HepG2 (cell line): ENCODE data around the gene RABGAP1. TPM values are rescaled to one million over a fixed set of nuclear protein-coding genes. Genes with fewer than 3 reads are reported as not detected.

Experiments used
- AHR ChIP-seq: IDR thresholded peaks from 2 replicates; pipeline ENCODE4 v1.6.1; 2018; ENCODE audit warnings: missing genetic modification reagents, missing compliant biosample characterization
- ARID4A ChIP-seq: sonication (generic); formaldehyde crosslinking; IDR thresholded peaks from 2 replicates; pipeline ENCODE4 v1.5.0; 2020; ENCODE audit warnings: mild to moderate bottlenecking, missing genetic modification reagents, borderline replicate concordance
- CEBPG ChIP-seq: IDR thresholded peaks from 2 replicates; pipeline ENCODE4 v1.6.1; 2016
- ZMYM4 ChIP-seq: sonication (generic); formaldehyde crosslinking; IDR thresholded peaks from 2 replicates; pipeline ENCODE4 v1.8.1; 2023; ENCODE audit warnings: mild to moderate bottlenecking, missing genetic modification reagents
- ZNF503 ChIP-seq: sonication (generic); formaldehyde crosslinking; IDR thresholded peaks from 2 replicates; pipeline ENCODE4 v1.4.0; 2020; ENCODE audit warnings: missing genetic modification reagents
- ZNF580 ChIP-seq: IDR thresholded peaks from 2 replicates; pipeline ENCODE4 v1.6.1; 2016; ENCODE audit warnings: low read depth, borderline replicate concordance
- ZNF615 ChIP-seq: sonication (generic); formaldehyde crosslinking; IDR thresholded peaks from 2 replicates; pipeline ENCODE4 v1.5.0; 2020; ENCODE audit warnings: mild to moderate bottlenecking, missing genetic modification reagents, borderline replicate concordance
- polyA plus RNA-seq, 8 experiments: library from polyadenylated mRNA; depleted of rRNA in 3 of 8; stranded (reverse) in 7 of 8; unstranded in 1 of 8; fragments of >200 nt; fragmentation: Illumina TruSeq in 4 of 8; extraction: Trizol in 4 of 8; gene quantifications; 2 replicates each; pipeline versions ENCODE4 v1.2.1 to v1.2.3, GENCODE V29; 2011 to 2016; ENCODE audit warnings: low read depth in 4 of 8, missing spikeins in 1 of 8, mixed read lengths in 1 of 8; ENCODE audit not compliant: insufficient read depth in 1 of 8
- total RNA-seq, 5 experiments: library from RNA; depleted of rRNA; stranded (reverse); fragments of >200 nt; fragmentation: Illumina TruSeq; extraction: Trizol; gene quantifications; 2 replicates each; pipeline ENCODE4 v1.2.3, GENCODE V29; 2016; ENCODE audit warnings: low read depth in 1 of 5

RABGAP1 gene
- total and polyA plus RNA-seq, 2 of the 13 experiments (the other 11 are each of a cell fraction or from before 2014, with no cell fraction given), result 19.1 to 19.3 TPM

GRCh38 chr9:123072407-123072995 is 131.7 kb downstream of the RABGAP1 start (continued):
- TF ChIP-seq AHR (CRISPR knock-in tag), result no peak
- no peak for TF ChIP-seq ZNF580 (CRISPR knock-in tag)
- TF ChIP-seq ZMYM4 (CRISPR knock-in tag), result no peak
- no peak for TF ChIP-seq CEBPG
- TF ChIP-seq ARID4A (CRISPR knock-in tag), result no peak
- TF ChIP-seq ZNF615, result no peak
- no peak for TF ChIP-seq ZNF503 (CRISPR knock-in tag)
